ENCODE results near the gene TMPRSS12. TPM values are rescaled to one million over a fixed set of nuclear protein-coding genes. Genes with fewer than 3 reads are reported as not detected.
"Not testable (repeated sequence)": the region's sequence is repeated elsewhere in the genome, so short reads cannot be mapped to it uniquely, and the experiment has no call there.

The TMPRSS12 gene, protein sequence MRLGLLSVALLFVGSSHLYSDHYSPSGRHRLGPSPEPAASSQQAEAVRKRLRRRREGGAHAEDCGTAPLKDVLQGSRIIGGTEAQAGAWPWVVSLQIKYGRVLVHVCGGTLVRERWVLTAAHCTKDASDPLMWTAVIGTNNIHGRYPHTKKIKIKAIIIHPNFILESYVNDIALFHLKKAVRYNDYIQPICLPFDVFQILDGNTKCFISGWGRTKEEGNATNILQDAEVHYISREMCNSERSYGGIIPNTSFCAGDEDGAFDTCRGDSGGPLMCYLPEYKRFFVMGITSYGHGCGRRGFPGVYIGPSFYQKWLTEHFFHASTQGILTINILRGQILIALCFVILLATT
- not detected for total RNA-seq

DNA sequence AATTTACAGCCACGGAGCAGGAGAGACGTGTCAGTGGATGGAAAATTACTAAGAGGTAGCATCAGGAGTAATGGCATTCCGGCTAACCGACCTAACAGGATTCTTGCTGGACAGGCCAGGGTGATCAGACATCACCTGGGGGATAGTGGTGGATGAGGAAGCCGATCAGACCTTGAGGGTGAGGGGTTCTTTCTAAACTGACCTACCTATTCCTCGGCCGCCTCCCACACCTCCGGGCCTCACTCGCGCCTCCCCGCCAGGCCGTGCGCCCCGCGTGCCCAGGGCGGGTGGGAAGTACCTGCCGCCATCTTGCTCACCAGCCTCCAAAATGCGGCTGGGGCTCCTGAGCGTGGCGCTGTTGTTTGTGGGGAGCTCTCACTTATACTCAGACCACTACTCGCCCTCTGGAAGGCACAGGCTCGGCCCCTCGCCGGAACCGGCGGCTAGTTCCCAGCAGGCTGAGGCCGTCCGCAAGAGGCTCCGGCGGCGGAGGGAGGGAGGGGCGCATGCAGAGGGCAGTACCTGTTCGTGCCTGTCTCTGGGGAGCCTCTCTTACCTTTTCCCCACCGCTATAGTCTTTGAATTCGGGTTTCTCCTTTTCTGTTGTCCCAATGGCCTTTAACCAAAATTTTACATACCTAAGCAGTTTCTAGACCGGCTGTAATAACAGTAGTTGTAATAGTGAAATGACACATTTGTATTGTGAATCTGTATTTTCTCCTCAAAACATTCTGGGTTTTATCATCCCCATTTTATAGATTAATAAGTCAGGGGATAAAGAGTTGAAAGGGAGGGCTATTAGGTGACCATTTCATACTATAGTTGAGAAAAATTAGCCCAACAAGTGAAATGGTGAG is at the start of gene TMPRSS12:
TMPRSS12 (plus strand) TSS at position 290 of the 857 bp plus-strand sequence; CDS start at position 329, 39 bp downstream.
- Histone ChIP-seq H3K4me1 (no peaks in the 10 kb centered on the region), H3K27me3 (peaks cover 8% of the 10 kb centered on the region), H3K4me3 (peak within 1 kb of the TSS in 1 of 2 donors; percentile 34), H3K9me3 (peaks cover 0 to 6% (median 0%) of the 10 kb centered on the region in 3 donors), H3K36me3 (no peaks in the 10 kb centered on the region), H3K27ac (no peak within 1 kb of the TSS)
- TF ChIP-seq POLR2AphosphoS5 (IDR thresholded peaks at IDR 0.05) (no peak), EP300 (IDR thresholded peaks at IDR 0.05) (no peak), POLR2A (IDR thresholded peaks at IDR 0.05) (no peak)
- TF ChIP-seq, protein P1, sequence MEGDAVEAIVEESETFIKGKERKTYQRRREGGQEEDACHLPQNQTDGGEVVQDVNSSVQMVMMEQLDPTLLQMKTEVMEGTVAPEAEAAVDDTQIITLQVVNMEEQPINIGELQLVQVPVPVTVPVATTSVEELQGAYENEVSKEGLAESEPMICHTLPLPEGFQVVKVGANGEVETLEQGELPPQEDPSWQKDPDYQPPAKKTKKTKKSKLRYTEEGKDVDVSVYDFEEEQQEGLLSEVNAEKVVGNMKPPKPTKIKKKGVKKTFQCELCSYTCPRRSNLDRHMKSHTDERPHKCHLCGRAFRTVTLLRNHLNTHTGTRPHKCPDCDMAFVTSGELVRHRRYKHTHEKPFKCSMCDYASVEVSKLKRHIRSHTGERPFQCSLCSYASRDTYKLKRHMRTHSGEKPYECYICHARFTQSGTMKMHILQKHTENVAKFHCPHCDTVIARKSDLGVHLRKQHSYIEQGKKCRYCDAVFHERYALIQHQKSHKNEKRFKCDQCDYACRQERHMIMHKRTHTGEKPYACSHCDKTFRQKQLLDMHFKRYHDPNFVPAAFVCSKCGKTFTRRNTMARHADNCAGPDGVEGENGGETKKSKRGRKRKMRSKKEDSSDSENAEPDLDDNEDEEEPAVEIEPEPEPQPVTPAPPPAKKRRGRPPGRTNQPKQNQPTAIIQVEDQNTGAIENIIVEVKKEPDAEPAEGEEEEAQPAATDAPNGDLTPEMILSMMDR (IDR thresholded peaks at IDR 0.05) = no peak
- WGBS, 2 donors (ENCODE audit: low coverage in 1 of 2) = 18 to 25% methylated on average over 13 to 25 of the region's 36 CpGs
- no peak for ATAC-seq

DNA sequence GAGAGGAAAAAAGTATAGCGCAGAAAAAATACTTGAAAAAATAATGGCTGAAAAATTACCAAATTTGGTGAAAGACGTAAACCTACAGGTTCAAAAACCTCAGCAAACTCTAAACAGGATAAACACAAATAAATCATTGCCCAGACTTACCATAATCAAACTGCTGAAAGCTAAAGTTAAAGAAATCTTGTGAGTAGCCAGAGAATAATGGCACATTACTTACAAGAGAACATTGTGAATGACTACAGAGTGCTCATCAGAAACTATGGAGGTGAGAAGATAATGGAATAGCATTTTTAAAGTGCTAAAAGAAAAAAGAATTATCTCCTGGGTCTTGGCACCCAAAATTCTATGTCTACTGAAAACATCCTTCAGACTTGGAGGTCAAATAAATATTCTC is 42.8 kb upstream of the TMPRSS12 start:
- no peaks in the 10 kb centered on the region for H3K27me3 ChIP-seq
- no peak overlapping the region for H3K27ac ChIP-seq
- no peak for ATAC-seq
- H3K36me3 ChIP-seq = peaks cover 3 to 55% of the 10 kb centered on the region in 2 donors
- TF ChIP-seq, protein P1 (IDR thresholded peaks at IDR 0.05) = no peak
- no peak for TF ChIP-seq POLR2AphosphoS5 (IDR thresholded peaks at IDR 0.05)
- TF ChIP-seq POLR2A (IDR thresholded peaks at IDR 0.05) = no peak
- H3K4me3 ChIP-seq = no peak overlapping the region
- peaks cover 0 to 12% (median 0%) of the 10 kb centered on the region in 3 donors for H3K9me3 ChIP-seq
- 96 to 97% methylated on average over 2 of the region's 2 CpGs for WGBS, 2 donors (ENCODE audit: low coverage in 1 of 2)
- H3K4me1 ChIP-seq = no peaks in the 10 kb centered on the region

DNA sequence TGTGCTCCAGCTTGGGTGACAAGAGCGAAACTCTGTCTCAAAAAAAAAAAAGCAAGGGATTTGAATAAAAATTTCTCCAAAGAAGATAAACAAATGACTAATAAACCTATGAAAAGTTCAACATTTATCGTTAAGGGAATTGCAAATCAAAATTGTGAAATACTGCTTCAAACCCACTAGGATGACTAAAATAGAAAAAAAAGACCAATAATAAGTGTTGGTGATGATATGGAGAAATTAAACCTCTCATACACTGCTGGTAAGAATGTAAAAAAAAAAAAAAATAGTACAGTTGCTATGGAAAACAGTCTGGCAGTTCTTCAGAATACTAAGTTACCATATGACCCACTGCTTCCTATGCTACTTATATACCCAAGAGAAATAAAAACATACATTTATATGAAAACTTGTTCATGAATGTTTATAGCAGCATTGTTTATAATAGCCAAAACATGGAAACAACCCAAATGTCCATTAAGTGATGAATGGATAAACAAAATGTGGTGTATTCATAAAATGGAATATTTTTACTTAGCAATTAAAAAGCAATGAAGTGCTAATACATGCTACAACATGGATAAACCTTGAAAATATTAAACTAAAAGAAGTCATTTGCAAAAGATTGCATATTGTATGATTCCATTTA is 39.4 kb upstream of the TMPRSS12 start:
- Histone ChIP-seq H3K9me3 (peaks cover 0 to 12% (median 0%) of the 10 kb centered on the region in 3 donors), H3K27me3 (no peaks in the 10 kb centered on the region), H3K27ac (no peak overlapping the region), H3K4me1 (no peaks in the 10 kb centered on the region), H3K4me3 (no peak overlapping the region), H3K36me3 (peaks cover 0 to 41% of the 10 kb centered on the region in 2 donors)
- TF ChIP-seq EP300 (IDR thresholded peaks at IDR 0.05) = no peak
- TF ChIP-seq POLR2AphosphoS5 (IDR thresholded peaks at IDR 0.05) = no peak
- no peak for TF ChIP-seq POLR2A (IDR thresholded peaks at IDR 0.05)
- TF ChIP-seq, protein P1 (IDR thresholded peaks at IDR 0.05) = no peak
- WGBS, 2 donors (ENCODE audit: low coverage in 1 of 2) = 86 to 100% methylated on average over 1 to 2 of the region's 2 CpGs
- no peak for ATAC-seq

DNA sequence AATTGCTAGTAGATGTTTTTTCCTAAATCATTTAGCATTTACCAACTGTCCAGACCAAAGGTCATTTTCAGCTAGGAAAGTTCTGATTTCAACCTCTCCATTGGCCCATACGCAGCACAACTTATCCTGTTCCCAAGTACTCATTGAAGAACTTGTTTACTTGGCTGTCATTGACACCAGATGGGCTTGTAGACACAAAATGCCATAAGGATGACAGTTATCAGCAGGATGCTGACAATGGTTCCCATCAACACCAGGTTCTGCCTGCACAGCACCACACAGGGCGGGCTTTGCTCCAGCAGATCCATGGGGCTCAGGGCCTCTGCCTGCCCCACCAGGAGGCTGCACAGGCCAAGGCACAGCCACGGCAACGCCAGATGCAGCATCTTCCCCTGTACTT is 36.5 kb upstream of the TMPRSS12 start:
- Histone ChIP-seq H3K36me3 (peaks cover 0 to 46% of the 10 kb centered on the region in 2 donors), H3K27me3 (no peaks in the 10 kb centered on the region), H3K4me3 (no peak overlapping the region), H3K9me3 (no peaks in the 10 kb centered on the region), H3K4me1 (no peaks in the 10 kb centered on the region), H3K27ac (no peak overlapping the region)
- no peak for ATAC-seq
- TF ChIP-seq EP300 (IDR thresholded peaks at IDR 0.05) (no peak), POLR2A (IDR thresholded peaks at IDR 0.05) (no peak), POLR2AphosphoS5 (IDR thresholded peaks at IDR 0.05) (no peak)
- 92 to 94% methylated on average over 4 of the region's 4 CpGs for WGBS, 2 donors (ENCODE audit: low coverage in 1 of 2)

DNA sequence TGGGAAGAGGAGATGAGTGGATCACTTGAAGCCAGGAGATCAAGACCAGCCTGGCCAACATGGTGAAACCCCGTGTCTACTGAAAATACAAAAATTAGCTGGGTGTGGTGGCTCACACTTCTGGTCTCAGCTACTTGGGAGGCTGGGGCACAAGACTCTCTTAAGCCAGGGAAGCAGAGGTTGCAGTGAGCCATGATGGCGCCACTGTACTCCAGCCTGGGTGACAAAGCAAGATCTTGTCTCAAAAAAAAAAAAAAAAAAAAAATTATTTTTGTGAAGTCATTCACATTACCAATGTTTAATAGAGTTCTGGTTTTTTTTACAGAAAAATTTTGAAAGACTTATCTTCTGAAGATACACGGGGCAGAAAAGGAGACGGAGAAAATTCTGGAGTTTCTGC is 33.6 kb upstream of the TMPRSS12 start:
- H3K36me3 ChIP-seq = peaks cover 0 to 71% of the 10 kb centered on the region in 2 donors
- not testable (repeated sequence) for H3K9me3 ChIP-seq, ATAC-seq, H3K27me3 ChIP-seq, H3K4me1 ChIP-seq, H3K4me3 ChIP-seq, H3K27ac ChIP-seq
- 71 to 96% methylated on average over 2 to 3 of the region's 4 CpGs for WGBS, 2 donors (ENCODE audit: low coverage in 1 of 2)

DNA sequence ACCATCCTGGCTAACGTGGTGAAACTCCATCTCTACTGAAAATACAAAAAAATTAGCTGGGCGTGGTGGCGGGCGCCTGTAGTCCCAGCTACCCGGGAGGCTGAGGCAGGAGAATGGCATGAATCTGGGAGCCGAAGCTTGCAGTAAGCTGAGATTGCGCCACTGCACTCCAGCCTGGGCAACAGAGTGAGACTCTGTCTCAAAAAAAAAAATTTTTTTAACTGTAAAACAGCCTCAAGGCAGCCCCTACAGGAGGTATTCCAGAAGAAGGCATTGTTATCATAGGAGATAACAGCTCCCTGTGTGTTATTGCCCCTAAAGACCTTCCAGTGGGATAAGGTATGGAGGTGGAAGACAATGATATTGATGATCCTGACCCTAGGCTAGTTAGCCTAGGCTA is 27.8 kb upstream of the TMPRSS12 start:
- not testable (repeated sequence) for H3K27ac ChIP-seq, ATAC-seq, H3K4me3 ChIP-seq, H3K27me3 ChIP-seq, H3K4me1 ChIP-seq, H3K9me3 ChIP-seq
- 87 to 100% methylated on average over 2 to 7 of the region's 7 CpGs for WGBS, 2 donors (ENCODE audit: low coverage in 1 of 2)
- H3K36me3 ChIP-seq = peaks cover 0 to 100% of the 10 kb centered on the region in 2 donors

Data from gastroesophageal sphincter (tissue), 4 donors.